GM18951 (cell line): Measurements from ENCODE around the gene PAWR.
"Not testable (repeated sequence)": the region's sequence is repeated elsewhere in the genome, so short reads cannot be mapped to it uniquely, and the experiment has no call there.

ENCODE experiments used
- POLR2A ChIP-seq: IDR thresholded peaks from 4 replicates; pipeline ENCODE4 v1.6.1; 2011; ENCODE audit warnings: mild to moderate bottlenecking; ENCODE audit not compliant: insufficient read length, insufficient read depth; ENCODE audit errors: extremely low read depth
- in situ Hi-C: fragments of 300-500 bp; cut with MboI; formaldehyde crosslinking; loops from one replicate; pipeline ENCODE4 v1.12.0; 2022; ENCODE audit warnings: low sequenced_read_pairs, mixed read lengths, inconsistent platforms; ENCODE audit not compliant: unreplicated experiment

The PAWR gene

DNA sequence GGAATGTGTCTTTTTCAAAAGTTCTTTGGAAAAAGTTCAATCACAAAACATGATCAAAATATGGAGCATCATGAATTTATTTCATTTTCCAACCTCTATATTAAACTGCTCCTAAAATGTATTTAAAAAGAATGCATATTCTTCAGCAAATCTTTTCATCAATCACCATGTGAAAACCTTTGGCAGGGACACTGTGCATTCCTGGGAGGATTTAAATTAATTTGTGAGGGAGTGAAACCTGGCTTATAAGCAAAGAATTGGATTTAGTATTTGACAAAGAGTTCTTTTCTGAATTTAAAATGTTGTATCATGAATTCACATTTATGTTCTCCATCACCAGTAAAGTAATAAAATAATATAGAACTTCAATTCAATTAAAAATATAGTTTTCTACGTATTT, 38.2 kb downstream of the PAWR start:
- no peak for TF ChIP-seq POLR2A
- in situ Hi-C loops, result no loop called here

GRCh38 chr12:79650440-79650839, 40.3 kb downstream of the PAWR start:
- no peak for TF ChIP-seq POLR2A
- in situ Hi-C loops, result no loop called here

DNA sequence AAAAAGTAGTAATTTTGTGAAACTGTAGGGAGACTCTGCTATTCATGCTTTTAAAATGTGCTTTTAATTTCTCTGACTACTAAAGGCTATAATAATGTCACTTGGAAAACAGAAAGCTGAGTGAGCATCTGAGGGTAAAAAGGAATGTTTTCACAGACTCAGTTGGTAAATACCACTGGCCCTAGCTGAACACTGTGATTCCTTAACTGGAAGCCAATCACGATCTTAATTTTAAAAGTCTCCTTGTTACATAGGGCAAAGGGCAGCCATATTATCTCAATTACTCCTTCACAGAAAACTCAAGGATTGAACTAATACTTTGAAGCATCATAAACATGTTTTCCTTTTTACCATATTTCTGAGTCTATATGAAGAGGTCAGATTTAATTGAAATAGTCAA, 41.9 kb downstream of the PAWR start:
- TF ChIP-seq POLR2A, result no peak
- in situ Hi-C loops, result no loop called here

- in situ Hi-C loops, result not testable (repeated sequence)
These were observed 43.9 kb downstream of the PAWR start for GRCh38 chr12:79646843-79647242.

- no peak for TF ChIP-seq POLR2A
- in situ Hi-C loops, result no loop called here
These were observed 45.5 kb downstream of the PAWR start for GRCh38 chr12:79645235-79645630.

DNA sequence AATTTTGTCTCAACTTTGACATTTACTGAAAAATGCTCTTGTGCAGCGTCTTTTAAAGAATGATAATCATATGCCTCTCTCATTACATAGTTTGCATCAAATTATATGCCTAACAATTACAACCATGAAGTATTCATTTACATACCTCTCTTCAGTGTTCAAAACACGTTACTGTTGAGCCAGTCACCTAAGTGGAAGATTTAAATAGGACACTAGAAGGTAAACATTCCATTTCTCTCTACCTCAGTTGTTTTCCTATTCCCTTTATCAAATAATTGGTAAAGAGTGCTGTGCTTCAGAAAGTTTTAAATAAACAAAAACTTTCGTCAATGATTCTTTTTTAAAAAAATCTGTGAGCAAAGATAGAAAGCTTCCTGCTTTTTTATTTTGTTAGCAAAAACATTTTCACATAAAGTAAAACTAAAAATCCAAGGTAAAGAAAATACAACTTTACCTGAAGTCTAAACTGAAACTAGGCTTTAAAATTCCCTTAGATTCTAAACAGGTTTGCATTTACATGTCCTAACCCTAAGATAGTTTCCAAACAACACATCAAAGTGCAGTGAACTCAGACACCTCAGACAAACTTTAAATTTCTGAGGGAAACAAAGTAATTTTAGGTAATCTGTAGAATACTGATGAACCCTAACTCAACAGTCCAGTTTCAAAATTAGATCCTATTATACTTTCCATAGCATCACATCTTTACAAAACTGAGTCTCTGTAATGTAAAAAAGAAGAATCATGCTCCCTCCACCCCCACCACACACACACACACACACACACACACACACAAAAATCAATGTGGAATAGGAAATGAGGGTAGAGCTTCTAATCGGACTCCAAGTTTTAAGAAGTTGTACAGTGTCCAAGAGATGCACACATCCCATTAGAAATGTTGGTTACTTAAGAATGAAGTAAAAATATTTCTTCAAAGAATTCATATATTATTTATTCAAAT, 46.2 kb downstream of the PAWR start:
- in situ Hi-C loops, result no loop called here
- TF ChIP-seq POLR2A, result no peak

DNA sequence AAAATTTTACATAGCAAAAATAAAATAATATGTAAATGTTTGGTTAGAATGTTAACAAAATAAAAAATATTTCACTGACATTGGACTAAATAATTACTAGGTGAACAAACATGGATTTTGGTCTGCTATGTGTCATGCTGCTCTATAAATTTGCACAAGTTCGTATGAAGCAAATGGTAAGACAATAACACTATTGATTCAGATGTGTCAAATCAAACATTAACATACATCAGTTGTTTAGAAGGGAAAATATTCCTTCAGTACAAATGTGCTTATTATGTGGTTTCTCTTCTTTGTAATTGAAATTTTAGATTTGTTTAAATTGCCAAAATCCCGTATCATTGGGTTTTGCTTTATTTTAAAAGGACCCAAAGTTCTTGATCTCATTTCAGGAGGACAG, 46.9 kb downstream of the PAWR start:
- no peak for TF ChIP-seq POLR2A
- in situ Hi-C loops, result no loop called here

DNA sequence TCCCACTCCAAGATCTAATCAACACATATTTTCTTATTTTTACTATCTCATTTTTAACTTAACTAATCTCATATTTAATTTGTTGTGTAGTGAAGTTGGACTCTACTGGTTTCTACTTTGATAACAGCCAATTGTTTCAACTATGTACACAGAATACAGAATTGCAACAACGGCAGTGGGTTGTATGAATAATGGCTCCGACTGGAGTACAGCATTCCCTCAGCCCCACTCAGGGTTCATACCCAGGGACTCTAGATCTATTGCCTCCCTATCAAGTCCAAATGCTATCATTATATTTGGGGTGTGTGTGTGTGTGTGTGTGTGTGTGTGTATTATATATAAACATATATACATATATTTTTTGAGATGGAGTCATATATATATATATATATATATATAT, 52.3 kb downstream of the PAWR start:
- in situ Hi-C loops, result no loop called here

DNA sequence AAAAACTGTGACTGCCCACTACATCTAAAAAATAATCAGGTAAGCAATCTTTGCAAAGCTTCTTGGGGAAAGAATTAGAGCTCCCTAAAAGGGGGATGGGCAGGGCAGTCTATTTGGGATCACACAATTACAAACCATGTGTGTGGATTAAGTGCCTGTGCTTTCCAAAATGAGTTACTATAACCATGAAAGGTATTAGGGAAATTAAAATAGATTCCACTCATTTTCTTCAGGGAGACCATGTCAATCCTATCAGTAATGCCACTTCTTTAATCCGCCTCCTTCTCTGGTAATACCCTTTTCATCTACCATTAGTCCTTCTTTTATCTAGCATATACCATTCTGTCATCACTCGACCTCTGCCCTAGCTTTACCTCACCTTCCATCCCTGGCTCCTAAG, 53.7 kb downstream of the PAWR start:
- no peak for TF ChIP-seq POLR2A

More for the DNA sequence above, 52.3 kb downstream of the PAWR start:
- no peak for TF ChIP-seq POLR2A

GRCh38 chr12:79635676-79636075, 55.1 kb downstream of the PAWR start:
- no peak for TF ChIP-seq POLR2A
- in situ Hi-C loops, result no loop called here

More for the DNA sequence above, 53.7 kb downstream of the PAWR start:
- in situ Hi-C loops, result no loop called here

GRCh38 chr12:79634957-79635471, 55.8 kb downstream of the PAWR start:
- in situ Hi-C loops, result no loop called here
- TF ChIP-seq POLR2A, result no peak

GRCh38 chr12:79629561-79629960, 61.2 kb downstream of the PAWR start:
- TF ChIP-seq POLR2A, result no peak
- in situ Hi-C loops, result no loop called here

- in situ Hi-C loops, result not testable (repeated sequence)
These were observed 64.0 kb downstream of the PAWR start for GRCh38 chr12:79626735-79627134.

DNA sequence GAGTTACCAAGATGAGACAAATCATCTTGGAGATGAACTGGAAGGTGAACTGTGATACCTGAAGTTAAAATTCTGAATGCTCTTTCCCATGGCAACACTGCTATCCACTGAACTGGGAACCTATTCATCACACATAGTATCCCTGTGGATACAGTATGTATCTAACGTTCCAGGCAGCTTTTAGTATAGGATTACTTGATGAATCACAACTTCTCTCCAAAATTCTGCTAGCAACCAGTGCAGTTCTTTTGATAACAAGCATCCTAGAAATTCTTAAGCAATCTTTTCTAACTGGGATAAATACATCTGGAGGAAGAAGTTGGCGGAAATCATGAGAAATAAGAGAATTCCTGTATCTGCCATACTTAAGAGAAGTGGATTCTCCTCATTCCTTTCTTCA, 66.4 kb downstream of the PAWR start:
- TF ChIP-seq POLR2A, result no peak
- in situ Hi-C loops, result no loop called here

DNA sequence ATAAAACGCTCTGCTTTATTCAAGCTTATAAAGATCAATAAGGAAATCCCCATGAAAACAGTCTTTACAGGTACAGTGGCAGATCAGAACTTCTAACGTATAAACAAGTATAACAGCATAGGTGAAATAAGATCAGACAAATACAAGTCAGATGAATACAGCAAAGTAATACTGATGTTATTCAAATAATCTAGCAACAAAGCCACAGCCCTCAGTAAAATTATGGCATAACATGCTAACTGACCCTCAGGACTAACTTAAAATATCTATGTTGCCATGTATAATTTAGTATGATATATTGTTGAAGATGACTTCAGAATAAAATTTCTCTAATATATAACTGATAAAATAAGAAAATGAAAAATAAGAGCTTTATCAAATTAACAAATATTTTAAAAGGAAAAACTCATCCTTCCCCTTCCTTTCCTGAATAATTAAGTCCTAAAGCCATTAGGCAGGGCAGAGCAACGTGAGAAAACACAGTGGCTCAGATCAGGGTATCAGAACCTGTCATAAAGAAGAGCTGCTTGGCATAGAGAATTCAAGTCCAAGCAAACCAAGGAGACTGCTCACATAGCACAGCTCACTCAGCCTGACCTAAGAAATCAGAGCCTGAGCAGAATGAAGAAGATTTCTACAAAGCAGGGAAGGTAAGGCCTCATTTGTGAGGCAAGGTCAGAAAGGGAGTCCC, 70.7 kb downstream of the PAWR start:
- in situ Hi-C loops, result no loop called here
- no peak for TF ChIP-seq POLR2A
